Upper lobe of right lung (tissue), 1 donor: ENCODE results near the gene BCLAF3. TPM values are rescaled to one million over a fixed set of nuclear protein-coding genes. Genes with fewer than 3 reads are reported as not detected.

Source experiments
- ATAC-seq: fragments of 200-7000 bp; cut with Tn5 transposase; one replicate; pipeline ENCODE4 v1.9.1; 2020; ENCODE audit warnings: mild to moderate bottlenecking, moderate library complexity
- DNase-seq: peaks from one replicate; pipeline ENCODE4 v3.0.0-alpha.2; 2020
- H3K27ac ChIP-seq: fragments of 200-600 bp; one replicate; pipeline ENCODE4 v1.8.0; 2022
- H3K27me3 ChIP-seq: fragments of 200-600 bp; one replicate; pipeline ENCODE4 v1.8.0; 2022; ENCODE audit warnings: mild to moderate bottlenecking
- H3K36me3 ChIP-seq: fragments of 200-600 bp; one replicate; pipeline ENCODE4 v1.8.0; 2022
- H3K4me1 ChIP-seq: fragments of 200-600 bp; one replicate; pipeline ENCODE4 v1.8.0; 2022
- H3K4me3 ChIP-seq: fragments of 200-600 bp; one replicate; pipeline ENCODE4 v1.8.0; 2022; ENCODE audit warnings: mild to moderate bottlenecking
- H3K9me3 ChIP-seq: fragments of 200-600 bp; one replicate; pipeline ENCODE4 v1.8.0; 2022
- CTCF ChIP-seq: fragments of 200-600 bp; IDR thresholded peaks from one replicate; pipeline ENCODE4 v1.8.0; 2022; ENCODE audit warnings: antibody characterized with exemption
- intact Hi-C: fragments of 100-400 bp; cut with DNase I; formaldehyde crosslinking; loops from one replicate; pipeline ENCODE4 v1.11.0; 2022
- total RNA-seq: library from RNA; stranded (reverse); fragmentation: NEBNext Ultra II Directional; extraction: Animal tissue kit (Norgen Biotek cat#: 25700); gene quantifications from one replicate; pipeline ENCODE4 v1.2.1, GENCODE V29; 2021
- donor health status: DM: no; HTN: yes; CAD: no; lungs with severe emphysema.

BCLAF3 gene
- total RNA-seq, 1 donor from 2014 or later: 15.4 TPM

GRCh38 chrX:19990151-19990555, 708 bp downstream of the BCLAF3 start:
- H3K27ac ChIP-seq: peak overlapping the region; percentile 60
- TF ChIP-seq CTCF: no peak

GRCh38 chrX:19987856-19988255, 3.0 kb downstream of the BCLAF3 start:
- no peaks in the 10 kb centered on the region for H3K9me3 ChIP-seq
- no peak overlapping the region for H3K4me3 ChIP-seq
- ATAC-seq: no peak
- H3K4me1 ChIP-seq: no peaks in the 10 kb centered on the region
- no peaks in the 10 kb centered on the region for H3K27me3 ChIP-seq
- H3K36me3 ChIP-seq: no peaks in the 10 kb centered on the region
- intact Hi-C loops: no loop called here
- TF ChIP-seq CTCF: no peak
- no peak overlapping the region for H3K27ac ChIP-seq
- DNase-seq: no peak

More at GRCh38 chrX:19990151-19990555, 708 bp downstream of the BCLAF3 start:
- Histone ChIP-seq H3K4me1 (no peaks in the 10 kb centered on the region), H3K27me3 (no peaks in the 10 kb centered on the region), H3K4me3 (peak overlapping the region; percentile 74), H3K9me3 (no peaks in the 10 kb centered on the region), H3K36me3 (no peaks in the 10 kb centered on the region)
- intact Hi-C loops: no loop called here
- ATAC-seq: no peak
- no peak for DNase-seq

GRCh38 chrX:19986531-19986930, 4.3 kb downstream of the BCLAF3 start:
- Histone ChIP-seq H3K4me1 (no peaks in the 10 kb centered on the region), H3K4me3 (no peak overlapping the region), H3K9me3 (no peaks in the 10 kb centered on the region), H3K36me3 (no peaks in the 10 kb centered on the region), H3K27me3 (no peaks in the 10 kb centered on the region), H3K27ac (no peak overlapping the region)
- intact Hi-C loops: no loop called here
- no peak for ATAC-seq
- no peak for TF ChIP-seq CTCF
- no peak for DNase-seq

- H3K27ac ChIP-seq: no peak overlapping the region
- TF ChIP-seq CTCF: no peak
- no peaks in the 10 kb centered on the region for H3K36me3 ChIP-seq
- H3K4me3 ChIP-seq: no peak overlapping the region
- no peaks in the 10 kb centered on the region for H3K9me3 ChIP-seq
- no peaks in the 10 kb centered on the region for H3K4me1 ChIP-seq
- intact Hi-C loops: no loop called here
- no peak for DNase-seq
- no peak for ATAC-seq
- H3K27me3 ChIP-seq: no peaks in the 10 kb centered on the region
Measured at GRCh38 chrX:19981947-19982346, 8.9 kb downstream of the BCLAF3 start.

GRCh38 chrX:19975845-19976244, 15.0 kb downstream of the BCLAF3 start:
- no peak for DNase-seq
- Histone ChIP-seq H3K27ac (no peak overlapping the region), H3K9me3 (no peaks in the 10 kb centered on the region), H3K4me1 (no peaks in the 10 kb centered on the region), H3K4me3 (no peak overlapping the region), H3K27me3 (no peaks in the 10 kb centered on the region), H3K36me3 (no peaks in the 10 kb centered on the region)
- no peak for TF ChIP-seq CTCF
- intact Hi-C loops: no loop called here
- ATAC-seq: no peak

- Histone ChIP-seq H3K27ac (no peak overlapping the region), H3K4me1 (no peaks in the 10 kb centered on the region), H3K9me3 (no peaks in the 10 kb centered on the region), H3K4me3 (no peak overlapping the region), H3K27me3 (no peaks in the 10 kb centered on the region), H3K36me3 (no peaks in the 10 kb centered on the region)
- no peak for DNase-seq
- no peak for ATAC-seq
- intact Hi-C loops: no loop called here
- no peak for TF ChIP-seq CTCF
Measured at GRCh38 chrX:19972984-19973383, 17.9 kb downstream of the BCLAF3 start.
